NB4 (cell line): ENCODE data around the gene PTPRK.

ENCODE experiments used
- DNase-seq: peaks from one replicate; pipeline ENCODE4 v3.0.0; 2010; ENCODE audit warnings: low read depth
- H3K4me3 ChIP-seq: one replicate; pipeline ENCODE4 v1.5.1; 2011; ENCODE audit warnings: mild to moderate bottlenecking, low read depth, low read length, moderate library complexity
- MYC ChIP-seq: IDR thresholded peaks from 2 replicates; pipeline ENCODE4 v1.6.1; 2011; ENCODE audit warnings: low read depth, low read length
- POLR2A ChIP-seq: IDR thresholded peaks from 2 replicates; pipeline ENCODE4 v1.6.1; 2011; ENCODE audit warnings: mild to moderate bottlenecking; ENCODE audit not compliant: insufficient read length; ENCODE audit errors: extremely low read depth
- TF ChIP-seq, protein P1 (sequence below): IDR thresholded peaks from 2 replicates; pipeline ENCODE4 v1.6.1; 2011; ENCODE audit warnings: low read depth, low read length
- TF ChIP-seq, protein P2 (sequence below): IDR thresholded peaks from one replicate; pipeline ENCODE4 v1.5.1; 2012; ENCODE audit warnings: low read depth, low read length

PTPRK gene

GRCh38 chr6:128174724-128175123, 345.7 kb downstream of the PTPRK start:
- H3K4me3 ChIP-seq: no peak overlapping the region
- no peak for DNase-seq
- TF ChIP-seq, protein P1, sequence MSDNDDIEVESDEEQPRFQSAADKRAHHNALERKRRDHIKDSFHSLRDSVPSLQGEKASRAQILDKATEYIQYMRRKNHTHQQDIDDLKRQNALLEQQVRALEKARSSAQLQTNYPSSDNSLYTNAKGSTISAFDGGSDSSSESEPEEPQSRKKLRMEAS: no peak
- TF ChIP-seq, protein P2, sequence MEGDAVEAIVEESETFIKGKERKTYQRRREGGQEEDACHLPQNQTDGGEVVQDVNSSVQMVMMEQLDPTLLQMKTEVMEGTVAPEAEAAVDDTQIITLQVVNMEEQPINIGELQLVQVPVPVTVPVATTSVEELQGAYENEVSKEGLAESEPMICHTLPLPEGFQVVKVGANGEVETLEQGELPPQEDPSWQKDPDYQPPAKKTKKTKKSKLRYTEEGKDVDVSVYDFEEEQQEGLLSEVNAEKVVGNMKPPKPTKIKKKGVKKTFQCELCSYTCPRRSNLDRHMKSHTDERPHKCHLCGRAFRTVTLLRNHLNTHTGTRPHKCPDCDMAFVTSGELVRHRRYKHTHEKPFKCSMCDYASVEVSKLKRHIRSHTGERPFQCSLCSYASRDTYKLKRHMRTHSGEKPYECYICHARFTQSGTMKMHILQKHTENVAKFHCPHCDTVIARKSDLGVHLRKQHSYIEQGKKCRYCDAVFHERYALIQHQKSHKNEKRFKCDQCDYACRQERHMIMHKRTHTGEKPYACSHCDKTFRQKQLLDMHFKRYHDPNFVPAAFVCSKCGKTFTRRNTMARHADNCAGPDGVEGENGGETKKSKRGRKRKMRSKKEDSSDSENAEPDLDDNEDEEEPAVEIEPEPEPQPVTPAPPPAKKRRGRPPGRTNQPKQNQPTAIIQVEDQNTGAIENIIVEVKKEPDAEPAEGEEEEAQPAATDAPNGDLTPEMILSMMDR: no peak

- DNase-seq: no peak
- no peak for TF ChIP-seq MYC
- TF ChIP-seq, protein P1: no peak
- no peak for TF ChIP-seq POLR2A
- TF ChIP-seq, protein P2: no peak
- H3K4me3 ChIP-seq: no peak overlapping the region
These were observed 347.4 kb downstream of the PTPRK start for GRCh38 chr6:128172752-128173682.

GRCh38 chr6:128172081-128172480, 348.3 kb downstream of the PTPRK start:
- TF ChIP-seq POLR2A: no peak
- no peak for DNase-seq
- no peak overlapping the region for H3K4me3 ChIP-seq

DNA sequence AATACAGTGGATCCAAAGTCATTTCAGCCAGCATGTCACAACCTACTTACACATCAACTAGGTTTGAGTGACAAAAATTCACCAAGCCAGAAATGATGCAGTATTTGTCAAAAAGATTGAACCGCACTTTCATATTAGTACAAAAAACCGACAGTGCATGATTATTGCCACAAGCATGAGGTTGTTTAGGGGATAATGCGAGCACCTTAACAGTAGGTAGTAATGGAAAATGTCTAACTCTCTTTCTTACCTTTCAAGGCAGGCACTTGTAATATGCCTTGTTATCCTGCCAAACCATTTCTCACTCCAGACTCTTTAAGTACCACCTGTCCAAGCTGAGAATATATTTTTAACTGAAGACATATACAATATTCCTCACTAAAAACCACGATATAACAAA, 349.2 kb downstream of the PTPRK start:
- TF ChIP-seq, protein P1: no peak
- no peak for TF ChIP-seq POLR2A
- DNase-seq: no peak
- no peak overlapping the region for H3K4me3 ChIP-seq

DNA sequence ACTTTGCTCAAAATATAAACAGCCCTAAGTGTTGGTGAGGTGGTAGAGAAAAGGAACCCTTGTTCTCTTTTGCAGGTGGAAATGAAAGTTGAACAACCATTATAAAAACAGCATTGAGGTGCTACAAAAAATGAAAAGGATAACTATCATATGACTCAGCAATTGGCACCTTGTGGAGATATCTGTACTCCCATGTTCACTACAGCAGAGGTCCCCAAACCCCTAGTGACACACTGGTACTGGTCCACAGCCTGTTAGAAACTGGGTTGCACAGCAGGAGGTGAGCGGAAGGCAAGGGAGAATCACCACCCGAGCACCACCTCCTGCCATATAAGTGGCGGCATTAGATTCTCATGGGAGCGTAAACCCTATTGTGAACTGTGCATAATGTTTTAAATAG, 352.2 kb downstream of the PTPRK start:
- H3K4me3 ChIP-seq: no peak overlapping the region
- DNase-seq: no peak
- no peak for TF ChIP-seq MYC
- TF ChIP-seq, protein P1: no peak
- no peak for TF ChIP-seq POLR2A
- TF ChIP-seq, protein P2: no peak

DNA sequence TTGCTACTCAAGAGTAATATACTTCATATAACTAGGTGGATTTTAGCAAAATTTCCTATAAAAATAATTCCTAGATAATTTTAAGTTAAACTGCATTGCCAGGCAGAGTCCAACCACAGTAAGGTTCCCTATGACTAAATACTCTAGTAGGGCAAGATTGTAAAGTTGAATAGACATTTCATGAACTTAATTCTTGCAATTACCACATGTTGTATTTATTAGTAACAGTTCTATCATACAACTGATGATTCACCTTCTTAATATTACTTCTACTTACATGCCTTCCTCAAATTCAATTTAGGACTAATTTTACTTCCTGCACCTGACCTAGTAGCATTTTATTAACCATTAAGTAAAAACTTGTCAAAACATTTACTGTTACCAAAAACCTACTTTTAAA, 352.8 kb downstream of the PTPRK start:
- H3K4me3 ChIP-seq: no peak overlapping the region
- TF ChIP-seq, protein P1: no peak
- TF ChIP-seq POLR2A (no peak), MYC (no peak)
- TF ChIP-seq, protein P2: no peak
- DNase-seq: no peak
